T-cell (primary cell): ENCODE results near the gene WDR7. TPM values are rescaled to one million over a fixed set of nuclear protein-coding genes. Genes with fewer than 3 reads are reported as not detected.
"Not testable (repeated sequence)": the region's sequence is repeated elsewhere in the genome, so short reads cannot be mapped to it uniquely, and the experiment has no call there.

Experiments
- ATAC-seq, 4 experiments: fragments of 200-7000 bp in 3 of 4; fragments of 150-1000 bp in 1 of 4; cut with Tn5 transposase; replicated peaks in 1 of 4; 1 replicate in 3 of 4; 2 replicates in 1 of 4; pipeline ENCODE4 v1.10.0; 2021; ENCODE audit warnings: moderate library complexity in 3 of 4, mild to moderate bottlenecking in 2 of 4, moderate number of reproducible peaks in 1 of 4
- CTCF ChIA-PET, 2 donors: fragments of 300-600 bp; sonication (Branson Sonifier 250); formaldehyde crosslinking; loops; one replicate each; lab custom pipeline; 2022; ENCODE audit warnings: antibody characterized with exemption in 2 of 2; lab: Charles Lee
- POLR2A ChIA-PET, 2 donors: fragments of 300-600 bp; sonication (Branson Sonifier 250); formaldehyde crosslinking; loops; one replicate each; lab custom pipeline; 2022; ENCODE audit warnings: antibody characterized with exemption in 2 of 2; lab: Charles Lee
- DNase-seq, 35 experiments: peaks; one replicate each; pipeline versions ENCODE4 v3.0.0 to v3.0.0-alpha.2; 2013 to 2023
- H3K27ac ChIP-seq: one replicate; pipeline ENCODE4 v1.5.1; 2013; ENCODE audit warnings: low read length
- H3K27me3 ChIP-seq, 2 experiments: replicated peaks in 1 of 2; 1 replicate in 1 of 2; 2 replicates in 1 of 2; pipeline versions ENCODE4 v1.6.1 to v1.7.0; 2013; ENCODE audit warnings: low read length in 1 of 2, mixed read lengths in 1 of 2; ENCODE audit not compliant: control insufficient read depth in 2 of 2, insufficient read depth in 2 of 2; ENCODE audit errors: extremely low read depth in 1 of 2
- H3K36me3 ChIP-seq, 2 donors: 1 replicate in 1 of 2; 2 replicates in 1 of 2; pipeline versions ENCODE4 v1.6.1 to v1.7.0; 2013; ENCODE audit warnings: low read length in 1 of 2; ENCODE audit not compliant: control insufficient read depth in 2 of 2, insufficient read depth in 1 of 2; ENCODE audit errors: extremely low read depth in 1 of 2
- H3K4me1 ChIP-seq, 2 experiments: 1 replicate in 1 of 2; 2 replicates in 1 of 2; pipeline versions ENCODE4 v1.6.1 to v1.7.0; 2013; ENCODE audit warnings: low read length in 2 of 2, mixed read lengths in 1 of 2; ENCODE audit not compliant: insufficient read depth in 2 of 2, control insufficient read depth in 1 of 2; ENCODE audit errors: extremely low read depth in 1 of 2
- H3K4me3 ChIP-seq, 2 donors: 1 replicate in 1 of 2; 2 replicates in 1 of 2; pipeline versions ENCODE4 v1.5.1 to v1.7.0; 2013; ENCODE audit warnings: mild to moderate bottlenecking in 2 of 2, low read length in 1 of 2, moderate library complexity in 1 of 2; ENCODE audit not compliant: control insufficient read depth in 1 of 2; ENCODE audit errors: extremely low read depth in 1 of 2
- H3K9me3 ChIP-seq: 2 replicates; pipeline ENCODE4 v1.7.0; 2013
- H3K27ac Mint-ChIP-seq, 2 donors: one replicate each; pipeline ENCODE4 v1.8.0; 2020 to 2021; ENCODE audit warnings: mild to moderate bottlenecking in 2 of 2, mixed read lengths in 2 of 2
- H3K27me3 Mint-ChIP-seq, 2 donors: one replicate each; pipeline ENCODE4 v1.8.0; 2021 to 2022; ENCODE audit warnings: mixed read lengths in 2 of 2
- H3K36me3 Mint-ChIP-seq: one replicate; pipeline ENCODE4 v1.8.0; 2021; ENCODE audit warnings: mixed read lengths
- H3K4me1 Mint-ChIP-seq, 3 donors: one replicate each; pipeline ENCODE4 v1.8.0; 2020 to 2022; ENCODE audit warnings: mixed read lengths in 3 of 3, mild to moderate bottlenecking in 1 of 3
- H3K4me3 Mint-ChIP-seq, 3 donors: one replicate each; pipeline ENCODE4 v1.8.0; 2020 to 2022; ENCODE audit warnings: mild to moderate bottlenecking in 3 of 3, mixed read lengths in 3 of 3, moderate library complexity in 3 of 3
- H3K9me3 Mint-ChIP-seq, 3 donors: one replicate each; pipeline ENCODE4 v1.8.0; 2020 to 2022; ENCODE audit warnings: mixed read lengths in 3 of 3
- WGBS: methylation state at CpG from one replicate; pipeline ENCODE4 v1.1.5; 2013; ENCODE audit warnings: missing lambda C conversion rate; ENCODE audit not compliant: insufficient coverage; 5-methylcytosine and 5-hydroxymethylcytosine counted together
- total RNA-seq, 35 experiments: library from RNA in 6 of 35; stranded (reverse) in 6 of 35; fragments of 120-200 nt in 1 of 35; gene quantifications; one replicate each; pipeline versions ENCODE4 v1.2.1 to v1.2.4 and lab custom pipeline; 2013 to 2026

The WDR7 gene
- total RNA-seq, 5 donors from 2014 or later (not counting 1 experiment from before 2014, with no cell fraction given): 35.9 to 65.6 (median 41.5) TPM

DNA sequence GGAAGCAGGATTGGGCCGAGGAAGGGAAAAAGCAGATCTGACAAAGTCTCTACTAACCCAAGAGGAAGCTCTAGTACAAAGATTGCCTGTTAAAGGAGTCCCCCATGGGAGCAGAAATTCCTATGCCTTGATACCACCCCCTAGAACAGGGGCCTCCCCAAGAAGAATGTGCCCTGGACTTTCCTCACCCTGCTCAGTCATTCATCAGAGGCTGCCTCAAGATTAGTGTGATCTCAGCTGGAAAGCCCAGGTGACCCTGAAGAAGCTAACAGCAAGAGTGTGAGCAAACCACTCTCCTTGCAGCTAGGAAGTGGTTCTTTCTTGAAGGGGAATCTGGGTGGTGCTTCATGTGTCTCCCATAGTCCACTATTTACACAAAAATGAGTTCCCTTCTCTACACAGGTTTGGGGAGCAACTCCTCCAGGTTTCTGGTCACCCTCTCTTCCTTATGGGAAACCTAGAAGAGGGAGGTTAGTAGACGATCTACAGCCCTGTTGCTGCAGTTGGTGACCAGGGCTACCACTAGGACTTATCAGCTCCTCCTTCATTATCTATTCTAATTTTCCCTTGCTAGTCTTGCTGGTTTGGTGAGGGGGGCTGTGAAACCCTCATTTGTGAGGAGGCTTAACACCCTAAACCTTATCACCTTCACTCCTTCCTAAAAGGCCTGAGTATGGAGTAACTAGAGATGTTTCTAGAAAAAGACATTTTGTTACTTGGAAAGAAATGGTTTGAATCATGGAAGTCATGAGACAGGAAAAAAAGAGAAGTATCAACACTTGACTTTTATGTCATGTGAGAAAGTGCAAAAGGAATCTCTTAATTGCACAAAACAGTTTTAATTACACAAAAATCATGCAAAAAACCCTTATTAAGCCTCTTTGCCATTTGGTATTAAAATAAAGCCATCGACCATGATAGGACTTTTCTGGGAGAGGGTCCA is 2.9 kb upstream of the WDR7 start:
- DNase-seq (no peak), ATAC-seq (no peak)
- no peak overlapping the region for H3K27ac ChIP-seq
- peaks cover 14 to 15% of the 10 kb centered on the region in 2 experiments for H3K4me1 ChIP-seq
- Mint-ChIP-seq H3K4me1 (peaks cover 27 to 38% (median 38%) of the 10 kb centered on the region in 3 donors), H3K4me3 (no peak overlapping the region), H3K27me3 (no peaks in the 10 kb centered on the region), H3K9me3 (peaks cover 0 to 6% (median 0%) of the 10 kb centered on the region in 3 donors), H3K27ac (no peak overlapping the region), H3K36me3 (peaks cover 5% of the 10 kb centered on the region)
- no peaks in the 10 kb centered on the region for H3K9me3 ChIP-seq
- 100% methylated on average over 1 of the region's 3 CpGs for WGBS
- ChIA-PET CTCF (interaction anchor here (0.6 to 3.0 kb wide), 4 partner anchors 9 to 53 kb away, joined by 3 to 16 read pairs (median 4); partner anchors contain the start of gene TXNL1 (in 1 of the 2)), POLR2A (interaction anchor here in 1 of 2 donors (0.6 kb wide), 1 partner anchor 29 kb away, joined by 15 read pairs; no protein-coding TSS in a partner anchor)
- no peaks in the 10 kb centered on the region for H3K36me3 ChIP-seq
- no peak overlapping the region for H3K4me3 ChIP-seq
- no peaks in the 10 kb centered on the region for H3K27me3 ChIP-seq

DNA sequence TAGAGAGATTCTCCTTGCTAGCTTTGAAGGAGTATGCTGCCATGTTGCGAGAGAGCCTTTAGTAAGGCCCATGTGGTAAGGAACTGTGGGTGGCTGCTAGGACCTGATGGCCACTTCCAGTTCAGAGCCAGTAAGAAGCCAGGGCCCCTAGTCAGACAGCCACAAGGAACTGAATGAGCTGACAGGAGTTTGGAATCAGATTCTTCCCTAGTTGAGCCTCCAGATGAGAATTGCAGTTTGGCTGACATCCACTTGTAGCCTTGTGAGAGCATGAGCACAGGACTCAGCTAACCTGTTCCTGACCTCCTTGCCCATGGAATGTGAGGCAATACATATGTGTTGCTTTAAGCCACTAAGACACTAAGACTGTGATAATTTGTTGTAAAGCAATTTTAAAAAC is 1.2 kb upstream of the WDR7 start:
- 88% methylated on average over 1 of the region's 1 CpG for WGBS
- Histone ChIP-seq H3K27ac (no peak overlapping the region), H3K36me3 (no peaks in the 10 kb centered on the region), H3K9me3 (no peaks in the 10 kb centered on the region), H3K27me3 (no peaks in the 10 kb centered on the region), H3K4me3 (no peak overlapping the region), H3K4me1 (peaks cover 17% of the 10 kb centered on the region in 2 experiments)
- DNase-seq (no peak), ATAC-seq (no peak)
- Mint-ChIP-seq H3K27me3 (no peaks in the 10 kb centered on the region), H3K27ac (peak overlapping the region in 1 of 2 donors; percentile 95), H3K4me3 (peak overlapping the region in 2 of 3 donors; percentile 95 to 97), H3K36me3 (peaks cover 4% of the 10 kb centered on the region), H3K9me3 (peaks cover 0 to 6% (median 0%) of the 10 kb centered on the region in 3 donors), H3K4me1 (peaks cover 44 to 56% (median 54%) of the 10 kb centered on the region in 3 donors)
- POLR2A ChIA-PET: interaction anchor here (1.0 to 1.4 kb wide), 3 partner anchors 8 to 10 kb away, joined by 3 to 5 read pairs (median 3); no protein-coding TSS in a partner anchor
- CTCF ChIA-PET: interaction anchor here (0.5 to 3.1 kb wide), 4 partner anchors 8 to 34 kb away, joined by 3 to 16 read pairs (median 8); no protein-coding TSS in a partner anchor

DNA sequence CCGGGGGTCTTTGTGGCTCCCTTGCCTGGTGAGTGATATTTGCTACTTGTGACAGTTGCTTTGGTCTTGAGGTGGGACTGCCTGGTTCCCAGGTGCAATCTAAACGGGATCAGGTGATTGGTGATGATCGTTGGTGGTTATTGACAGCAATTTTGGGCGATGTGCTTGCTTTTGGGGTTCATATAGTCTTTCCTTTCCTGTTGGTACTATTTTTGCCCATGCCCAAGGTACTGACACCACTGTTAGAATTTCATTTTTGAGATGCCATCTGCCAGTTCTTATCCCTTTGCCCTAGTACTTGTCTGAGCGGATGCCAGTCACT is 573 bp downstream of the WDR7 start:
- POLR2A ChIA-PET: interaction anchor here in 1 of 2 donors (0.6 to 1.2 kb wide), 2 partner anchors 12 to 1935 kb away, joined by 3 to 4 read pairs; no protein-coding TSS in a partner anchor

DNA sequence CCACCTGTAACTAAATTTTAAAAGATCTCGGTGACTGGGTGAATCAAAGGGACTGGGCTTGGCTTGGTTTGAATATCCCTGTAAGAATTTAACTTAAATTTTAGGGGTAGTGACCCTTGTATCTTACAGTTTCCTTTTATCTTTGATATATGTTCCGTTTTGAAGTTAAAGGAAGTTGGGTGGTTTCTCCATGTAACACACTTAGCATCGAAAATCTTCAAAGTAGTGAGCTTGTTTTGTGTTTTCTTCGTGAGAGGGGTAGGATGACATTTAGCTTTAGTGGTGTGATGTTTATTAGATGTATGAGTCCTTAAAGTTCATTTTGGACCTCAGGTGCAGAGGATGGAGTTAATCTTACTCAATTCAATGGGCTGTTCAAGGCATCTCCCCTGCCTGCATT is 1.6 kb downstream of the WDR7 start:
- no peaks in the 10 kb centered on the region for H3K9me3 ChIP-seq
- H3K9me3 Mint-ChIP-seq: peaks cover 0 to 6% (median 0%) of the 10 kb centered on the region in 3 donors
- no peaks in the 10 kb centered on the region for H3K36me3 Mint-ChIP-seq
- POLR2A ChIA-PET: interaction anchor here in 1 of 2 donors (0.6 kb wide), 1 partner anchor 1472 kb away, joined by 3 read pairs; no protein-coding TSS in a partner anchor
- peaks cover 18 to 20% of the 10 kb centered on the region in 2 experiments for H3K4me1 ChIP-seq
- DNase-seq: peak in 1 of 35 experiments; percentile 33
- peaks cover 0 to 2% of the 10 kb centered on the region in 2 donors for H3K36me3 ChIP-seq
- no peaks in the 10 kb centered on the region for H3K27me3 ChIP-seq
- peak overlapping the region; percentile 4 for H3K27ac ChIP-seq
- H3K4me1 Mint-ChIP-seq: peaks cover 55 to 63% (median 60%) of the 10 kb centered on the region in 3 donors
- no CpG with 5 or more reads among the region's 4 CpGs for WGBS
- H3K27ac Mint-ChIP-seq: peak overlapping the region; percentile 91 to 92
- no peak for ATAC-seq
- H3K27me3 Mint-ChIP-seq: no peaks in the 10 kb centered on the region
- CTCF ChIA-PET: interaction anchor here (0.6 to 1.1 kb wide), 4 partner anchors 15 to 970 kb away, joined by 3 to 6 read pairs (median 4); no protein-coding TSS in a partner anchor
- peak overlapping the region; percentile 76 to 97 (median 95) for H3K4me3 Mint-ChIP-seq
- H3K4me3 ChIP-seq: peak overlapping the region; percentile 0 to 38

More for the DNA sequence above, 573 bp downstream of the WDR7 start:
- Mint-ChIP-seq H3K4me3 (peak overlapping the region; percentile 89 to 97 (median 95)), H3K27ac (peak overlapping the region; percentile 94 to 95), H3K9me3 (peaks cover 0 to 6% (median 0%) of the 10 kb centered on the region in 3 donors), H3K4me1 (peaks cover 55 to 69% (median 67%) of the 10 kb centered on the region in 3 donors), H3K36me3 (peaks cover 4% of the 10 kb centered on the region), H3K27me3 (no peaks in the 10 kb centered on the region)
- Histone ChIP-seq H3K27ac (peak overlapping the region; percentile 86), H3K4me1 (peaks cover 18 to 20% of the 10 kb centered on the region in 2 experiments), H3K9me3 (no peaks in the 10 kb centered on the region), H3K4me3 (peak overlapping the region; percentile 94), H3K27me3 (no peaks in the 10 kb centered on the region), H3K36me3 (no peaks in the 10 kb centered on the region)
- DNase-seq (peak in 1 of 35 experiments; percentile 35), ATAC-seq (peak in 2 of 4 experiments; percentile 6 to 10)
- WGBS: 7% methylated on average over 5 of the region's 5 CpGs
- CTCF ChIA-PET: interaction anchor here (1.1 to 3.1 kb wide), 4 partner anchors 10 to 57 kb away, joined by 6 to 16 read pairs (median 8); partner anchors contain the start of gene TXNL1 (in 1 of the 2)

DNA sequence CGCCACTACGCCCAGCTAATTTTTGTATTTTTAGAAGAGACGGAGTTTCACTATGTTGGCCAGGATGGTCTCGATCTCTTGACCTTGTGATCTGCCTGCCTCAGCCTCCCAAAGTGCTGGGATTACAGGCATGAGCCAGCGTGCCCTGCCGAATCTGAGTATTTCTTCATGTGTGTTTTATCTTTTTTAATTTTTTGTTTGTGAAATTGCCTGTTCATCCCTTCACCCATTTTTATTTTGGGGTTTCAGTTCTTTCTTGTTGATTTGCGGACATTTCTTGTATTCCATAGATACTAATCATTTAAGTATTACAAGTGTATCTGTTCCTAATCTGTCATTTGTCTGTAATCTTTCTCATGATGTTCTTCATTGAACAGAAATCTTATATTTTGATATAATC is 3.1 kb downstream of the WDR7 start:
- H3K27me3 ChIP-seq, H3K27ac ChIP-seq, ATAC-seq, CTCF ChIA-PET, H3K9me3 Mint-ChIP-seq, POLR2A ChIA-PET, H3K9me3 ChIP-seq, H3K4me3 ChIP-seq, H3K36me3 ChIP-seq, H3K36me3 Mint-ChIP-seq, H3K27me3 Mint-ChIP-seq, DNase-seq: not testable (repeated sequence)
- Mint-ChIP-seq H3K27ac (peak overlapping the region; percentile 52 to 71), H3K4me1 (peaks cover 60 to 68% (median 63%) of the 10 kb centered on the region in 3 donors), H3K4me3 (peak overlapping the region in 1 of 3 donors; percentile 27)
- peaks cover 18 to 20% of the 10 kb centered on the region in 2 experiments for H3K4me1 ChIP-seq
- WGBS: 100% methylated on average over 3 of the region's 7 CpGs

DNA sequence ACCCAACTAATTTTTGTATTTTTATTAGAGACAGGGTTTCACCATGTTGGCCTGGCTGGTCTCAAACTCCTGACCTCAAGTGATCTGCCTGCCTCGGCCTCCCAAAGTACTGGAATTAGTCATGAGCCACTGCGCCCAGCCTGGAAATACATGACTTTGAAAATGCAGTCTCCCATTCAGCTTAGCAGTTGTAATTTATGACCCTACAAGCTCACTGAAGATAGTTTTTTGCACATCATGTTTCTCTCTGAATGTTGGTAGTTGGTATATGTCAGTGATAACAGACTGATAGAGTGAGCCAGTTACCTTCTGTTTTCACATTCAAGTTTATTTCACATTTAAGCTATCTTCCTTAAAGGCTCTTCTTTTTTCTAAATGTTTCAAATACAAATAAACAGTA is 7.1 kb downstream of the WDR7 start:
- DNase-seq (no peak), ATAC-seq (no peak)
- H3K36me3 ChIP-seq: peaks cover 0 to 9% of the 10 kb centered on the region in 2 donors
- H3K4me1 Mint-ChIP-seq: peaks cover 59 to 69% (median 66%) of the 10 kb centered on the region in 3 donors
- CTCF ChIA-PET: interaction anchor here in 1 of 2 donors (1.0 kb wide), 1 partner anchor 25 kb away, joined by 3 read pairs; no protein-coding TSS in a partner anchor
- no peak overlapping the region for H3K27ac ChIP-seq
- peaks cover 0 to 5% (median 0%) of the 10 kb centered on the region in 3 donors for H3K9me3 Mint-ChIP-seq
- WGBS: 50% methylated on average over 1 of the region's 2 CpGs
- no peaks in the 10 kb centered on the region for H3K27me3 Mint-ChIP-seq
- POLR2A ChIA-PET: interaction anchor here in 1 of 2 donors (0.6 kb wide), 1 partner anchor 30 kb away, joined by 4 read pairs; no protein-coding TSS in a partner anchor
- H3K27me3 ChIP-seq: no peaks in the 10 kb centered on the region
- H3K27ac Mint-ChIP-seq: no peak overlapping the region
- H3K36me3 Mint-ChIP-seq: peaks cover 19% of the 10 kb centered on the region
- H3K4me3 Mint-ChIP-seq: no peak overlapping the region
- peaks cover 4 to 5% of the 10 kb centered on the region in 2 experiments for H3K4me1 ChIP-seq
- no peaks in the 10 kb centered on the region for H3K9me3 ChIP-seq
- no peak overlapping the region for H3K4me3 ChIP-seq
